ENCODE results near the gene CCNB2.

GRCh38 chr15:59131456-59131855 is 26.5 kb downstream of the CCNB2 start:
- no peak for TF ChIP-seq CTCF (IDR thresholded peaks at IDR 0.05; ENCODE audit: insufficient read depth, low read length)
- no peak for TF ChIP-seq POLR2AphosphoS5 (IDR thresholded peaks at IDR 0.05; ENCODE audit: low read depth)

Measured in HL-60 (cell line).